Epithelial cell of proximal tubule (primary cell): ENCODE results near the gene CES1. TPM values are rescaled to one million over a fixed set of nuclear protein-coding genes. Genes with fewer than 3 reads are reported as not detected.
"Not testable (repeated sequence)": the region's sequence is repeated elsewhere in the genome, so short reads cannot be mapped to it uniquely, and the experiment has no call there.

Source experiments
- DNase-seq: peaks from one replicate; pipeline ENCODE4 v3.0.0-alpha.2; 2011; ENCODE audit warnings: low read depth
- H3K4me3 ChIP-seq: 2 replicates; pipeline ENCODE4 v1.5.1; 2011; ENCODE audit warnings: low read depth, mild to moderate bottlenecking, low read length
- CTCF ChIP-seq: conservative IDR thresholded peaks from 2 replicates; pipeline ENCODE4 v1.5.1; 2012; ENCODE audit warnings: low read depth, mild to moderate bottlenecking, low read length
- total RNA-seq: library from RNA; depleted of rRNA; stranded (reverse); fragments of >200 nt; gene quantifications from 2 replicates; pipeline ENCODE4 v1.2.3, GENCODE V29; 2015

CES1 gene
- total RNA-seq, 1 donor from 2014 or later = not detected

DNA sequence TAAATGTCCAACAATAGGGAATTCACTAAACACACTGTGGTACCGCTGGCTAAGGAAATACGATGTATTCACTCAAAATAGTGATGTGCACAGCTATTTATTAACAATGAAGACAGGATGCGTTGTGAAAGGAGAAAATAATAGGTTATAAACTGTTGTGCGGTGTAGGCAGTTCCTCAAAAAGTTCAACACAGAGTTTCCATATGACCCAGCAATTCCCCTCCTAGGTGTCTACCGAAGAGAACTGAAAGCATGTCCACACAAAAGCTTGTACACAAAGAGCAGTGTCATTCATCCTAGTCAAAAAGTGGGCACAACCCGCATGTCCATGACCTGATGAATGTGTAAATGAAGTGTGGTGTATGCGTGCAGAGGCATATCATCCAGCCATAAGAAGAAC is 1.2 kb upstream of the CES1 start:
- no peak for TF ChIP-seq CTCF
- no peak for DNase-seq
- H3K4me3 ChIP-seq = no peak overlapping the region

DNA sequence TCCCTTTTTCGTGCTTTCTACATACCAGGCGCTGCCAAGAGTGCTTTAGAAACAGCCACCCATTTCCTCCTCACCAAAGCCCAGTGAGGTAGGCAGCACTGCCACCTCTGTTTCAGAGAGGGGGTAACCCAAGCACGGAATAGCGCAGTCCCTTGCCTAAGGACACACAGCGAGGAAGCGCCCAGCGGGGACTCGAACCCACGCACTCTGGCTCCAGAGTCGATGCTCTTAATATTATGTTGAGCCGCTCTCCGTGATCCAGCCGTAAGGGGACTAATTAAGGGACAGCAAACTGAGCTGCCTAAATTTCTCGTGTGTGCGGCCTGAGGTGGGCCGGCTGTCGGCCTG is 497 bp downstream of the CES1 start:
- no peak overlapping the region for H3K4me3 ChIP-seq
- TF ChIP-seq CTCF = no peak
- DNase-seq = no peak

GRCh38 chr16:55830658-55831294 is 2.1 kb downstream of the CES1 start:
- no peak overlapping the region for H3K4me3 ChIP-seq
- TF ChIP-seq CTCF = no peak
- DNase-seq = no peak

- DNase-seq = not testable (repeated sequence)
These were observed 3.7 kb downstream of the CES1 start for GRCh38 chr16:55829232-55829631.

GRCh38 chr16:55828680-55829079 is 4.2 kb downstream of the CES1 start:
- no peak for DNase-seq
- H3K4me3 ChIP-seq = no peak overlapping the region
- no peak for TF ChIP-seq CTCF

More at GRCh38 chr16:55829232-55829631, 3.7 kb downstream of the CES1 start:
- not testable (repeated sequence) for H3K4me3 ChIP-seq

- TF ChIP-seq CTCF = no peak
- DNase-seq = no peak
- no peak overlapping the region for H3K4me3 ChIP-seq
These were observed 7.7 kb downstream of the CES1 start for GRCh38 chr16:55825115-55825728.

DNA sequence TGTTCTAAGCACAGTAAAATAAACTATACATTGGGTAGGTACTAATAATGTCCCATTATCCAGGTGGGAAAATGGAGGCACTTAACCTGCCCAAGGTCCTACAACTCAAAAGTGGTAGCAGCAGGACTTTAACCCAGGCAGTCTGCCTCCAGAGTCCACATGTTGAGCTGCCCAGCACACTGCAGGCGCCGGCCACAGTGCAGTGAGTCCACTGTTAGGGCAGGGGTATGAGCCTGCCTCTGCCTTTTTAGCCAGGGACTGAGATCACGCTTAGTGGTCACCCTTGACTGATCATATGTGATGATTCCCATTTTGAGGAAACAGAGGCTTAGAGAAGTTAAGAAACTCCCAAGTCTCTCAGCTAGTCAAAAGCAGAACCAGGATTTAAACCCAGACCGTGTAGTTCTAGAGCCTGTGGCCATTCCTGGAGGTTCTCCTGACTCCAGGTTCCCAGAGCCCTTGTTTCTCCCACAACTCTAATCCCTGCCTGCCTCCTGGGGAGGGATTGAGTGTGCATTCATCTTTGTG is 8.4 kb downstream of the CES1 start:
- no peak overlapping the region for H3K4me3 ChIP-seq
- no peak for TF ChIP-seq CTCF
- no peak for DNase-seq
